Measurements from ENCODE around the gene UBL4B.

Gene UBL4B

DNA sequence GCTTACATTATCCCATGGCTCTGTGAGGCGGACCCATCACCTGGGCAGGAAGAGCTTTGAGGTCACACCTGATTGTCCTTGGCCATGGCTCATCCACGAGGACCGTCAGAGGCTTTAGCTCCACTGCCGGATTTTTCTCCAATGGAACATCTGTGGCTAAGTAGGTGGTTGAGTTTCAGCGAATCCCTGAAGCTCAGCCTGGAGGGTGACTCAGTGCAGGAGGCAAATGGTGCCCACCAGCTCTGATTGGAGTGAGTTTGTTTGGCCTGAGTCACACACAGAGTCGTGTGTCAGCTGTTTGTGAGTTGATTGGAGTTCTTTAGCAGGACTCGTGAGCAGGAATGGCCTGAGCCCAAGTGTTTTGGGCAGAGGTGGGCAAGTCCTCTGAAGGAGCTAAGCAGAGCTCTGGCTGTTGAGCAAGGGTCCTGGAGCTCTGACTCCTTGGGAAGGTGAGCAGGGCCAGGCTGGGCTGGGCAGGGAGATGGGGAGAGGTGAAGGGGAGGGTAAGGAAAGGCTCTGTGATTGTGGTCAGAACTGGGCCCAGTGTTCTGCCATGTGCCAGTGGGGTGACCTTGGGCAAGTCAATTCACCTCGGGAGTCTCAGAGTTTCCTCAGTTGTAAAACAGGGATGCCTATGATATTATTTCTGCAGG is 40.0 kb downstream of the UBL4B start:
- DNase-seq (ENCODE audit: low read depth, low spot score), result no peak

DNA sequence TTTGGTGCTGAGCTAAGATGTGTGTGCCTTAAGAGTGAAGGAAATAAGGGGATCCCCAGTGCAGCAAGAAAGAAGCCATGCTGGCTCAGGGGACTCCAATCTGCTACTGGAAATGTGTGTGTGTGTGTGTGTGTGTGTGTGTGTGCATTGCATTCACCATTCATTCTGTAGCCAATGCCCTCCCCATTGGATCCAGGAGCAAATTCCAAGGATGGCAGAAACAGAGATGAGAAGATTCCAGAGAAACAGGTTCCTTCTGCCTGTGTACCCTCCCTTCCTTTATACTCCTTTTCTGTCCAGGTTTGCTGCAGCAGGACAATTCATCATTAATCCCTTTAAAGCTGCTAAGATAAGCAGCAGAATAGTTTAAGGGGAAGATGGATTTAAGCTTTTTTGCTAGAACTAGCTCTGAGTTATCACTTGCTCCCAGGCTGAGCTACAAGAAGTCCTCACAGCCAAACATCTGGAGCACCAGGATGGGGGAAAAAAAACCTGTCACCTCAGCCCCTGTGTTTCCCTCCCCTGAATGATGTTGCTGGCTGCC is 41.2 kb downstream of the UBL4B start:
- no peak for DNase-seq (ENCODE audit: low read depth, low spot score)

DNA sequence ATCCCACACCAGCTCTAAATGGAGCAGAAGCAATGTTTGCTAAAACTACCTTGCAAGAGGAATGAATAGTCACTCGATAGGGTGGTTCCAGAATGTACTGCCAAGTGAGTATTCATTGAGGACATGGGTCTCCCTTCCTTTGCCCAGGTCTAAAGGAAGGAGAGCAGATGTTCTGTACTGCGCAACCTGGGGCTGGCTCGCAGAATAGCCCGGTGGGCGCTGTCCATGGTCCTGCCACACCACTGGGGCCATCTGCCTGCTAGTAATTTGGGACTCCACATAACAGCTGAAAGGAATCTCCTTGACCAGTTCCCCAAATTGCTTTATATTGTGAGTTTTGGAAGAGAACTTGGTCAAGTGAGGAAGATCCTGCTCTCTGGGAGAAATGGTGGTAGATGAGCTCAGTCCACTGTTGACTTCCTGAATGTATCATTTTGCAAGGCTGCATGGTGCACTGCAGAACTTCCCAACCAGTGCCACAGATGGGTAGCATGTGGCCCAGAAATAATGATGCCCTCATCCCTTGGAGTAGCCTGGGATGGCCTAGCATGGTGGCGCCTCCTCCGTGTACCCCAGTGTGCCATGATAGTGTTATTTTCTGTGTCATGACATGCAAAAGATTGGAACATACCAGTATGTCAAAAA is 43.8 kb downstream of the UBL4B start:
- no peak for DNase-seq (ENCODE audit: low read depth, low spot score)

DNA sequence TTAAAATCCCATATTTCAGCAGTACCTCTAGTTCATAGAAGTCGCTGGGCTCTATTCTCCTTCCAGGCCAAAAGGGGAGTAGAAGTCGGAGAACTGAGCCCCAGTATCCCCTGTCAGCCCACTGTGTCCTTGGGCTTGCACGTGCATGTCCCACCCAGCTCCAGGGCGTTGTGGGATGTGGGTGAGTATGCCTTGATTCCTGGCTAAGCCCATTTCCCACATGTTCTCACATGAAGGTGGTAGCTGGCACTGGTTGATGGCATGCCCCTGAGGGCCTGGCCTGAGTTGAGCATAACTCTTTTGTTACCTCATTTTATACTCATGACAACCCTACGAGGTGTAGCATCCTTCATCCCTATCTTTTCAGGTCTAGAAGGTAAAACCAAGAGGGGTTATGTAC is 46.0 kb downstream of the UBL4B start:
- DNase-seq (ENCODE audit: low read depth, low spot score), result no peak

DNA sequence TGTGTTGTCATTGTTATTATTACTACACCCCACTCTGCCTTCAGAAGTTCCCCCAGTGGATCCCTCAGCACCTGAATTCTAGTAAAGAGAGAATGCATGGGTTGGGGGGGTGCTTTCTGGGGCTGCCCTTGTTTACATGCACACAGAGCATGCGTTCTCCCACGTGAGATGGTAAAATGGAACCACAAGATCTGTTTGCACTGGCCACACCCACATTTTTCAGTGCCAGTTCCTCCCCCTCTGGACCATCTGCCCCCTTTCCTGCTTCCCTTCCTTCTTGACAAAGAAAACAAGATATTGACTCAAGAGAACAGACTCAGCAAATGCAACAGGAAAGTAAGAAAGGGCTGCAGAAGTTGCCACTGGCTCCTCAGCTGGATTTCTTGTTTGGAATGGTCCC is 46.9 kb downstream of the UBL4B start:
- DNase-seq (ENCODE audit: low read depth, low spot score), result no peak

DNA sequence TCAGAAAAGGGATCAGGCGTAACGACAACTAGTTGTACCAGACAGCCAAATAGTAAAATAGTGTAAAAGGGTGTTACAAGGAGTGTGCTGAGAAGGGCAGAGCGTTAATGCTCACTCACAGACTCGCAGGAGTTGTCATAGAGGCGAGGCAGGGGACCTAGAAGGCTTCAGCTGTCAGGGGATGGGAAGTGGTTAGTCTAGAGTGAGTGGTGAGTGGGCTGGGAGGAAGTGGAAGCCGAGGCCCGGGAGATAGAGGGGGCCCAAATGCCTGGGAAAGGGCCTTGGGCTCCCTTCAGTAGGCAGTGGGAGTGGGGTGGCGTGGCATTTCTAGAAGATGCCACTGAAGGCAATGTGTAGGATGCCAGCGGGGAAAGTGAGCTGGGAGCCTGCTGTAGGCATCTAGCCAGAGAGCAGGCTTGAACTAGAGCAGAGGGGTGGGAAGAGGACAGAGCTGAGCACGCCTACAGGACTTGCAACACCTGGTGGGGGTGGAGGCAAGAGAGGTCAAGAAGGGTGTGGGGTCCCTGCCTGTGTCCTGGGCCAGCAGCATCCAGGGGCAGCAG is 48.4 kb downstream of the UBL4B start:
- no peak for DNase-seq (ENCODE audit: low read depth, low spot score)

DNA sequence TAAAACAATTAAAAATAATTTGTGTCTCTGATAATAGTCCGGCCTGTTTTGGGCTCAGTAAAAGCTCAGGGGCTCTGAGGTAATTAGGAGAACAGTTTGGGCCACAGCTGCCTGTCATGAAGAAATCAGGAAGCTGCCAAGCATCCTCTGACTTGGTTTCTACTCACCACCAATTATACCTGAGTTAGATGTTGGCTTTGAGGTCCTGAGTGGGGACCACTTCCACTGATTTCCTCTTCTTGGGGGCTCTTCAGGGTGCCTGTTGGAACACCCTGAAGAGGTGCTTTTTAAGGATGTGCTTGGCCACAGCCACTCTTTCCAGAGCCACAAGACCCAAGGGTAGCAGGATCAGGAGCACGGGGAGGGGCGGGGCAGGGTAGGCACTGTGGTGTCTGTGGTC is 48.9 kb downstream of the UBL4B start:
- no peak for DNase-seq (ENCODE audit: low read depth, low spot score)

DNA sequence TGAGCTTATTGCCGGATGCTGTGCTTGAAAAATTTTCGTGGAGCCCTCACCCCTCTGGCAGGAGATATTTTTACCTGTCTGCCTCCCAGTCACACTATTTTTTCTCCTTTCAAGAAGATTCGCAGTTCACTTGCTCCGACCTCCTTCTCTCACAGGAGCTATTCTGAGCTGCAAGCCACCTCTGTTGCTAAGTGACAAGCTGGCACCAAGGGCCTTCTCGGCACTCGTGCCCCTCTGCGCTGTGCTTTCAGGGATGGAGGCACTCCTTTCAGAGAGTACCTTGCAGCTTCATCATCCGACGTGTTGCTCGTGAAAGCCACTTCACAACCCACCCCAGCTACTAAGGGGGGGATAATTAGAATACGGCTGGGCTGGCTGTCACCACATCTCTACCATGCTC is 49.6 kb downstream of the UBL4B start:
- DNase-seq (ENCODE audit: low read depth, low spot score), result no peak

All from brain pericyte (primary cell).